ENCODE data around the gene LGALS3BP.

The LGALS3BP gene

GRCh38 chr17:78990349-78991016 lies 10.8 kb upstream of the LGALS3BP start:
- no peak for DNase-seq
- in situ Hi-C loops (cut with MboI; ENCODE audit: low pct_unique_long_range_greater_than_20kb, low sequenced_read_pairs), result no loop called here

- DNase-seq, result no peak
- in situ Hi-C loops (cut with MboI; ENCODE audit: low pct_unique_long_range_greater_than_20kb, low sequenced_read_pairs), result no loop called here
Observed at GRCh38 chr17:78988152-78988551, 8.4 kb upstream of the LGALS3BP start.

- in situ Hi-C loops (cut with MboI; ENCODE audit: low pct_unique_long_range_greater_than_20kb, low sequenced_read_pairs), result no loop called here
Observed at GRCh38 chr17:78986649-78987328, 7.1 kb upstream of the LGALS3BP start.

GRCh38 chr17:78986048-78986648 lies 6.4 kb upstream of the LGALS3BP start:
- in situ Hi-C loops (cut with MboI; ENCODE audit: low pct_unique_long_range_greater_than_20kb, low sequenced_read_pairs), result no loop called here
- DNase-seq, result peak; percentile 89

More at GRCh38 chr17:78986649-78987328, 7.1 kb upstream of the LGALS3BP start:
- DNase-seq, result peak; percentile 73

GRCh38 chr17:78985395-78985794 lies 5.7 kb upstream of the LGALS3BP start:
- DNase-seq, result no peak
- in situ Hi-C loops (cut with MboI; ENCODE audit: low pct_unique_long_range_greater_than_20kb, low sequenced_read_pairs), result no loop called here

- in situ Hi-C loops (cut with MboI; ENCODE audit: low pct_unique_long_range_greater_than_20kb, low sequenced_read_pairs), result no loop called here
- no peak for DNase-seq
Observed at GRCh38 chr17:78981010-78981888, 1.5 kb upstream of the LGALS3BP start.

GRCh38 chr17:78980624-78980972 lies 875 bp upstream of the LGALS3BP start:
- no peak for DNase-seq
- in situ Hi-C loops (cut with MboI; ENCODE audit: low pct_unique_long_range_greater_than_20kb, low sequenced_read_pairs), result no loop called here

- DNase-seq, result no peak
- in situ Hi-C loops (cut with MboI; ENCODE audit: low pct_unique_long_range_greater_than_20kb, low sequenced_read_pairs), result no loop called here
Observed at GRCh38 chr17:78977997-78978973, 1.4 kb downstream of the LGALS3BP start.

- no peak for DNase-seq
- in situ Hi-C loops (cut with MboI; ENCODE audit: low pct_unique_long_range_greater_than_20kb, low sequenced_read_pairs), result no loop called here
Observed at GRCh38 chr17:78977681-78977943, 2.1 kb downstream of the LGALS3BP start.

- in situ Hi-C loops (cut with MboI; ENCODE audit: low pct_unique_long_range_greater_than_20kb, low sequenced_read_pairs), result no loop called here
Observed at GRCh38 chr17:78976907-78977680, 2.6 kb downstream of the LGALS3BP start.

GRCh38 chr17:78974635-78975591 lies 4.8 kb downstream of the LGALS3BP start:
- in situ Hi-C loops (cut with MboI; ENCODE audit: low pct_unique_long_range_greater_than_20kb, low sequenced_read_pairs), result loop anchor here (25.0 kb wide), 1 partner anchor 113 kb away; no protein-coding TSS in a partner anchor

More at GRCh38 chr17:78976907-78977680, 2.6 kb downstream of the LGALS3BP start:
- DNase-seq, result no peak

GRCh38 chr17:78973792-78974520 lies 5.8 kb downstream of the LGALS3BP start:
- DNase-seq, result no peak
- in situ Hi-C loops (cut with MboI; ENCODE audit: low pct_unique_long_range_greater_than_20kb, low sequenced_read_pairs), result loop anchor here (25.0 kb wide), 1 partner anchor 112 kb away; no protein-coding TSS in a partner anchor

More at GRCh38 chr17:78974635-78975591, 4.8 kb downstream of the LGALS3BP start:
- DNase-seq, result peak; percentile 25

- in situ Hi-C loops (cut with MboI; ENCODE audit: low pct_unique_long_range_greater_than_20kb, low sequenced_read_pairs), result loop anchor here (25.0 kb wide), 1 partner anchor 111 kb away; no protein-coding TSS in a partner anchor
Observed at GRCh38 chr17:78973196-78973595, 6.5 kb downstream of the LGALS3BP start.

GRCh38 chr17:78972507-78973105 lies 7.1 kb downstream of the LGALS3BP start:
- no peak for DNase-seq
- in situ Hi-C loops (cut with MboI; ENCODE audit: low pct_unique_long_range_greater_than_20kb, low sequenced_read_pairs), result loop anchor here (25.0 kb wide), 1 partner anchor 110 kb away; no protein-coding TSS in a partner anchor

More at GRCh38 chr17:78973196-78973595, 6.5 kb downstream of the LGALS3BP start:
- DNase-seq, result no peak

GRCh38 chr17:78971756-78972506 lies 7.8 kb downstream of the LGALS3BP start:
- in situ Hi-C loops (cut with MboI; ENCODE audit: low pct_unique_long_range_greater_than_20kb, low sequenced_read_pairs), result loop anchor here (25.0 kb wide), 1 partner anchor 110 kb away; no protein-coding TSS in a partner anchor

More at GRCh38 chr17:78971756-78972506, 7.8 kb downstream of the LGALS3BP start:
- DNase-seq, result no peak

Data from KBM-7 (cell line).